Tibial nerve (tissue), 3 donors: ENCODE data around the gene DISC1.

Experiments used
- CTCF ChIP-seq, 5 experiments: fragments of 200-600 bp in 3 of 5; fragments of 450-650 bp in 2 of 5; sonication (generic) in 3 of 5; IDR thresholded peaks; one replicate each; pipeline ENCODE4 v1.5.1; 2016 to 2019; ENCODE audit warnings: antibody characterized with exemption in 5 of 5, mild to moderate bottlenecking in 3 of 5, moderate library complexity in 2 of 5
- POLR2A ChIP-seq, 2 donors: fragments of 450-650 bp; IDR thresholded peaks; one replicate each; pipeline ENCODE4 v1.6.1; 2017; ENCODE audit warnings: antibody characterized with exemption in 2 of 2, mild to moderate bottlenecking in 2 of 2, moderate library complexity in 2 of 2

- TF ChIP-seq CTCF (IDR thresholded peaks at IDR 0.05) (no peak), POLR2A (IDR thresholded peaks at IDR 0.05) (no peak)
These were observed 148.2 kb downstream of the DISC1 start for GRCh38 chr1:231774719-231775335.
